MM.1S (cell line): Measurements from ENCODE around the gene ZBTB38.

ENCODE experiments used
- CTCF ChIP-seq: fragments of 300-600 bp; sonication (generic); IDR thresholded peaks from 2 replicates; pipeline ENCODE4 v1.5.1; 2016; ENCODE audit warnings: antibody characterized with exemption, low read length, mixed read lengths
- EZH2phosphoT487 ChIP-seq: fragments of 300-600 bp; sonication (generic); IDR thresholded peaks from 2 replicates; pipeline ENCODE4 v1.6.1; 2018; ENCODE audit warnings: antibody characterized with exemption, low read length

DNA sequence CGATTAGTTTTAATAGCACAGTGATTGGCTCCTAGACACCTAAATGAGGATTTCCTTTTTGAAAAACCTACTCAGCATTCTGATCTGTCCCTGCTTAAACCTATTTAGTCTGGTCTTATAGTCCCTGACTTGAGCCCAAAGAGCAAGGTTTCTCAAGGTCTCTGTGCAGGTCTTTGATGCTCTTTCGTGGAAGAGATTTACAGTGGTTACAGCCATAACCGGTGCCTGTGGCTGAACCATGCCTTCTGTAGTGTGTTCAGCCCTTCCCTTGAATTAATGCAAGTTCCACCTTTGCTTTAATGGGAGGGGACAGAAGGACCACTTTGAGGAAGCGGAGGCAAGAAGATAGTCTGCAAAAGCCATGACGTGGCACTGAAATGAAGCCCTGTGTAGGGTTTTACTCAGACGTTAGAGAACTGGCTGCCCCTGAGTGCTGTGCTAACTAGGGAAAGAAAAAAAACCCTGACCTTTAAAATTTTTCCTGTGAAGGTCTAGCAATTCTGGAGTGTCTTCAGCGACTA, 43.0 kb downstream of the ZBTB38 start:
- TF ChIP-seq CTCF (no peak), EZH2phosphoT487 (no peak)
